Body of pancreas (tissue), 4 donors: Measurements from ENCODE around the gene CUEDC1.

ENCODE experiments used
- CTCF ChIP-seq, 7 experiments: fragments of 450-650 bp in 4 of 7; fragments of 200-600 bp in 3 of 7; sonication (generic) in 3 of 7; IDR thresholded peaks; one replicate each; pipeline ENCODE4 v1.5.1; 2016 to 2019; ENCODE audit warnings: antibody characterized with exemption in 7 of 7
- POLR2A ChIP-seq, 3 donors: fragments of 450-650 bp; IDR thresholded peaks; one replicate each; pipeline ENCODE4 v1.6.1; 2016; ENCODE audit warnings: antibody characterized with exemption in 3 of 3, mild to moderate bottlenecking in 2 of 3

DNA sequence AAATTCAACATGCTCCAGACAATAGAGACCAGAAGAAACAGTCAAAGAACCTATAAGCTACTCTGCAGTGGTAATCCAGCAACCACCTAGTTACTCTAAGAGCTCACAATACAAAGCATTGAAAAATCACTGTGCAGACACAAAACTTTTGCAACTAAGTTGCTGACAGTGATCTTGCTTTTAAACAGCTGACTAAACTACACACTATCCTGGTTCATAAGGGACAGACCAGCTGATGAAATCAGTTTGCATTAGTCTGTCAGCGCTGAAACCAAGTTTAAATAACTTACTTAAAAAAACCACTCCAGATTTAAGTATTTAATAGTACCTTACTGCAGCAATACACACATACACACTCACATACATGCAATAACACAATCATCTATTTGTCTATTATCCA, 28.2 kb upstream of the CUEDC1 start:
- no peak for TF ChIP-seq POLR2A (IDR thresholded peaks at IDR 0.05)
- no peak for TF ChIP-seq CTCF (IDR thresholded peaks at IDR 0.05)
